Measurements from ENCODE around the gene TUBB6. TPM values are rescaled to one million over a fixed set of nuclear protein-coding genes. Genes with fewer than 3 reads are reported as not detected.

Gene TUBB6
- total and polyA plus RNA-seq, 2 of the 13 experiments (the other 11 are each of a cell fraction or from before 2014, with no cell fraction given): 9.9 to 28.6 TPM

DNA sequence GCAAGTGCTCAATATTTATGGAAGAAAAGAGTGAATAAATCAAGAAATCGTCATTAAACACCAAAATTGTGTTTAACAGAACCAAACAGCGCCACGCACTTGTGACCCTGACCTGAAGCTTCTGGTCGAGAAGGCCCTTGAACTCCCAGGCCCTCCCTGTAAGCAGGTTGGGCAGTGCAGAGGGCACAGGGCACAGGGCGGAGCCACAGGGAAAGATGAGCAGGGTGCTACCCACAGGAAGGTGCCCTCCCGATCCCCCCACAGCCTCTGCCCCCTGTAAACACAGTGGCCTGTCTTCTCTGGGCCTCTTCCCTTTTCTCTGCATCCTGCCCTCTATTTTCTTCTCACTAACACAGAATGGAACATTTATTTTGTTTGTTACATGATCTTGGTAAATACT is 16.9 kb upstream of the TUBB6 start:
- H3K4me1 ChIP-seq (ENCODE audit: insufficient read depth, low read length): peaks cover 33% of the 10 kb centered on the region
- ChIA-PET CTCF (ENCODE audit: low intra/inter-chr PET ratio, low total read pairs) (no interaction called here), POLR2A (interaction anchor here (1.2 kb wide), 1 partner anchor 12 kb away, joined by 3 read pairs; no protein-coding TSS in a partner anchor)
- no peak overlapping the region for H3K4me2 ChIP-seq (ENCODE audit: low read depth, low read length)
- DNase-seq (ENCODE audit: low spot score) (no peak), ATAC-seq (no peak), FAIRE-seq (no peak)
- H2AFZ ChIP-seq (ENCODE audit: low read length): no peak overlapping the region
- intact Hi-C loops (cut with micrococcal nuclease; ENCODE audit: unreplicated experiment): no loop called here
- H3K27ac ChIP-seq (ENCODE audit: extremely low read length, insufficient read depth, low read length): no peak overlapping the region
- H3K27me3 ChIP-seq (ENCODE audit: control insufficient read depth in 1 of 2, insufficient read depth in 2 of 2, low read length in 2 of 2): peaks cover 3 to 33% of the 10 kb centered on the region in 2 experiments; a peak in 4 of 5 replicates
- in situ Hi-C loops (cut with HindIII; ENCODE audit: extremely low pct_ligation_motif_present, low pct_unique_long_range_greater_than_20kb): no loop called here
- 28% methylated on average over 6 of the region's 6 CpGs for WGBS (ENCODE audit: low lambda C conversion rate)
- no peak overlapping the region for H3K9ac ChIP-seq (ENCODE audit: insufficient read depth, low read depth, low read length)
- no peaks in the 10 kb centered on the region for H3K36me3 ChIP-seq (replicated peaks in 1 of 2; ENCODE audit: control insufficient read depth in 1 of 2, insufficient read depth in 2 of 2, low read length in 2 of 2)
- BruUV-seq (replicated peaks): no TSS peak
- no peaks in the 10 kb centered on the region for H3K9me3 ChIP-seq (ENCODE audit: low read length)
- no peaks in the 10 kb centered on the region for H3K79me2 ChIP-seq (ENCODE audit: insufficient read depth, low read length)
- 0 out of 2 replicates have a peak, but pooled peaks have one; percentile 9 for TF ChIP-seq NR2F6 (IDR thresholded peaks at IDR 0.05)
- no peak for TF ChIP-seq NR2F6 (CRISPR knock-in tag; IDR thresholded peaks at IDR 0.05)
- TF ChIP-seq ZNF101 (CRISPR knock-in tag; IDR thresholded peaks at IDR 0.05; ENCODE audit: borderline replicate concordance, low read depth): no peak
- H3K4me3 ChIP-seq (replicated peaks in 1 of 3; ENCODE audit: insufficient read depth in 1 of 3, low read depth in 2 of 3, low read length in 3 of 3): no peak overlapping the region
- no peaks in the 10 kb centered on the region for H4K20me1 ChIP-seq (ENCODE audit: insufficient read depth, low read length)

DNA sequence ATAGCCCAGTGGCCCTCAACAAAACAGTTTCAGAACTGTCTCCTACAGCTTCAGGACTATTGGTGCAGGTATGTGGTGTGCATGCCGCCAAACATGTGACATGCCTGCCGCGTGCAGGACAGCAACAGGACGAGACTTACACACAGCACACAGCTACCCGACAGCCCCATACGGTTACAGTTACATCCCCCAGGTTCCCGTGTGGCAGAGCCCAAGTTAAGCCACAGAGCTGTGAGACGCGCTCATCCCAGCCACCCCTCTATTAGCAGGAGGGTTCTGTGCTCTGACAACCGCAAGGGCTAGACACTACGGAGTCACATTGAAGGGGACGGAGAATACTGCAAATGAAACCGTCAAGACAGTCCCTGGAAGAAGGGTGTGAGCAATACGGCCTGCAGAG is 16.4 kb upstream of the TUBB6 start:
- no peak for FAIRE-seq
- TF ChIP-seq, protein P1, sequence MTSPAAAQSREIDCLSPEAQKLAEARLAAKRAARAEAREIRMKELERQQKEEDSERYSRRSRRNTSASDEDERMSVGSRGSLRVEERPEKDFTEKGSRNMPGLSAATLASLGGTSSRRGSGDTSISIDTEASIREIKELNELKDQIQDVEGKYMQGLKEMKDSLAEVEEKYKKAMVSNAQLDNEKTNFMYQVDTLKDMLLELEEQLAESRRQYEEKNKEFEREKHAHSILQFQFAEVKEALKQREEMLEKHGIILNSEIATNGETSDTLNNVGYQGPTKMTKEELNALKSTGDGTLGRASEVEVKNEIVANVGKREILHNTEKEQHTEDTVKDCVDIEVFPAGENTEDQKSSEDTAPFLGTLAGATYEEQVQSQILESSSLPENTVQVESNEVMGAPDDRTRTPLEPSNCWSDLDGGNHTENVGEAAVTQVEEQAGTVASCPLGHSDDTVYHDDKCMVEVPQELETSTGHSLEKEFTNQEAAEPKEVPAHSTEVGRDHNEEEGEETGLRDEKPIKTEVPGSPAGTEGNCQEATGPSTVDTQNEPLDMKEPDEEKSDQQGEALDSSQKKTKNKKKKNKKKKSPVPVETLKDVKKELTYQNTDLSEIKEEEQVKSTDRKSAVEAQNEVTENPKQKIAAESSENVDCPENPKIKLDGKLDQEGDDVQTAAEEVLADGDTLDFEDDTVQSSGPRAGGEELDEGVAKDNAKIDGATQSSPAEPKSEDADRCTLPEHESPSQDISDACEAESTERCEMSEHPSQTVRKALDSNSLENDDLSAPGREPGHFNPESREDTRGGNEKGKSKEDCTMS (CRISPR knock-in tag; conservative IDR thresholded peaks at IDR 0.05): no peak
- TF ChIP-seq, protein P2, sequence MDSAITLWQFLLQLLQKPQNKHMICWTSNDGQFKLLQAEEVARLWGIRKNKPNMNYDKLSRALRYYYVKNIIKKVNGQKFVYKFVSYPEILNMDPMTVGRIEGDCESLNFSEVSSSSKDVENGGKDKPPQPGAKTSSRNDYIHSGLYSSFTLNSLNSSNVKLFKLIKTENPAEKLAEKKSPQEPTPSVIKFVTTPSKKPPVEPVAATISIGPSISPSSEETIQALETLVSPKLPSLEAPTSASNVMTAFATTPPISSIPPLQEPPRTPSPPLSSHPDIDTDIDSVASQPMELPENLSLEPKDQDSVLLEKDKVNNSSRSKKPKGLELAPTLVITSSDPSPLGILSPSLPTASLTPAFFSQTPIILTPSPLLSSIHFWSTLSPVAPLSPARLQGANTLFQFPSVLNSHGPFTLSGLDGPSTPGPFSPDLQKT (CRISPR knock-in tag; IDR thresholded peaks at IDR 0.05; ENCODE audit: borderline replicate concordance): no peak
- TF ChIP-seq MATR3 (CRISPR knock-in tag; IDR thresholded peaks at IDR 0.05) (no peak), TEAD3 (CRISPR knock-in tag; optimal IDR thresholded peaks at IDR 0.05; ENCODE audit: borderline replicate concordance) (no peak), SNAI1 (CRISPR knock-in tag; IDR thresholded peaks at IDR 0.05; ENCODE audit: borderline replicate concordance) (no peak), KLF16 (CRISPR knock-in tag; IDR thresholded peaks at IDR 0.05) (no peak), ZFP36 (IDR thresholded peaks at IDR 0.05; ENCODE audit: borderline replicate concordance, low read depth, low read length, partially characterized antibody) (no peak), ZNF556 (CRISPR knock-in tag; IDR thresholded peaks at IDR 0.05; ENCODE audit: borderline replicate concordance) (no peak), RFX5 (IDR thresholded peaks at IDR 0.05; ENCODE audit: low read depth, low read length) (no peak), EEA1 (CRISPR knock-in tag; IDR thresholded peaks at IDR 0.05; ENCODE audit: borderline replicate concordance) (no peak), ZNF17 (CRISPR knock-in tag; IDR thresholded peaks at IDR 0.05) (no peak)
- TF ChIP-seq, protein P3, sequence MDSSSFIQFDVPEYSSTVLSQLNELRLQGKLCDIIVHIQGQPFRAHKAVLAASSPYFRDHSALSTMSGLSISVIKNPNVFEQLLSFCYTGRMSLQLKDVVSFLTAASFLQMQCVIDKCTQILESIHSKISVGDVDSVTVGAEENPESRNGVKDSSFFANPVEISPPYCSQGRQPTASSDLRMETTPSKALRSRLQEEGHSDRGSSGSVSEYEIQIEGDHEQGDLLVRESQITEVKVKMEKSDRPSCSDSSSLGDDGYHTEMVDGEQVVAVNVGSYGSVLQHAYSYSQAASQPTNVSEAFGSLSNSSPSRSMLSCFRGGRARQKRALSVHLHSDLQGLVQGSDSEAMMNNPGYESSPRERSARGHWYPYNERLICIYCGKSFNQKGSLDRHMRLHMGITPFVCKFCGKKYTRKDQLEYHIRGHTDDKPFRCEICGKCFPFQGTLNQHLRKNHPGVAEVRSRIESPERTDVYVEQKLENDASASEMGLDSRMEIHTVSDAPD (CRISPR knock-in tag; IDR thresholded peaks at IDR 0.05): no peak

More for the DNA sequence above, 16.4 kb upstream of the TUBB6 start:
- intact Hi-C loops (cut with micrococcal nuclease; ENCODE audit: unreplicated experiment): no loop called here
- no TSS peak for BruUV-seq (replicated peaks)
- no peaks in the 10 kb centered on the region for H4K20me1 ChIP-seq (ENCODE audit: insufficient read depth, low read length)
- in situ Hi-C loops (cut with HindIII; ENCODE audit: extremely low pct_ligation_motif_present, low pct_unique_long_range_greater_than_20kb): no loop called here
- H3K4me2 ChIP-seq (ENCODE audit: low read depth, low read length): no peak overlapping the region
- WGBS (ENCODE audit: low lambda C conversion rate): 51% methylated on average over 13 of the region's 14 CpGs
- no peak for DNase-seq (ENCODE audit: low spot score)
- POLR2A ChIA-PET: interaction anchor here (1.2 kb wide), 1 partner anchor 13 kb away, joined by 3 read pairs; no protein-coding TSS in a partner anchor
- no peaks in the 10 kb centered on the region for H3K79me2 ChIP-seq (ENCODE audit: insufficient read depth, low read length)
- H3K9me3 ChIP-seq (ENCODE audit: low read length): no peaks in the 10 kb centered on the region
- peaks cover 33% of the 10 kb centered on the region for H3K4me1 ChIP-seq (ENCODE audit: insufficient read depth, low read length)
- no peak overlapping the region for H3K27ac ChIP-seq (ENCODE audit: extremely low read length, insufficient read depth, low read length)
- CTCF ChIA-PET (ENCODE audit: low intra/inter-chr PET ratio, low total read pairs): no interaction called here
- no peak for ATAC-seq
- H2AFZ ChIP-seq (ENCODE audit: low read length): no peak overlapping the region
- no peaks in the 10 kb centered on the region for H3K36me3 ChIP-seq (replicated peaks in 1 of 2; ENCODE audit: control insufficient read depth in 1 of 2, insufficient read depth in 2 of 2, low read length in 2 of 2)
- H3K4me3 ChIP-seq (replicated peaks in 1 of 3; ENCODE audit: insufficient read depth in 1 of 3, low read depth in 2 of 3, low read length in 3 of 3): no peak overlapping the region
- no peak overlapping the region for H3K9ac ChIP-seq (ENCODE audit: insufficient read depth, low read depth, low read length)
- H3K27me3 ChIP-seq (ENCODE audit: control insufficient read depth in 1 of 2, insufficient read depth in 2 of 2, low read length in 2 of 2): peaks cover 4 to 38% of the 10 kb centered on the region in 2 experiments; a peak in 4 of 5 replicates

Data from HepG2 (cell line).